Adrenal gland (tissue), 12 donors: Measurements from ENCODE around the gene TAF1B. TPM values are rescaled to one million over a fixed set of nuclear protein-coding genes. Genes with fewer than 3 reads are reported as not detected.

ENCODE experiments used
- DNase-seq, 7 donors: peaks; one replicate each; pipeline ENCODE4 v3.0.0-alpha.2; 2019 to 2020
- H3K27ac ChIP-seq, 5 donors: fragments of 200-600 bp; sonication (generic) in 4 of 5; 1 replicate in 3 of 5; 2 replicates in 2 of 5; pipeline versions ENCODE4 v1.5.1 to v1.8.0; 2016 to 2020; ENCODE audit warnings: mild to moderate bottlenecking in 1 of 5
- H3K27me3 ChIP-seq: fragments of 200-600 bp; 2 replicates; pipeline ENCODE4 v1.8.0; 2021
- H3K36me3 ChIP-seq, 2 donors: fragments of 200-600 bp; replicated peaks in 1 of 2; 1 replicate in 1 of 2; 2 replicates in 1 of 2; pipeline versions ENCODE4 v1.5.1 to v1.8.0; 2018 to 2022
- H3K4me1 ChIP-seq, 2 donors: fragments of 200-600 bp; replicated peaks in 1 of 2; 1 replicate in 1 of 2; 2 replicates in 1 of 2; pipeline versions ENCODE4 v1.5.1 to v1.8.0; 2018 to 2021
- H3K4me3 ChIP-seq, 4 donors: fragments of 200-600 bp; sonication (generic) in 3 of 4; one replicate each; pipeline ENCODE4 v1.5.1; 2016 to 2018
- H3K9me3 ChIP-seq, 3 donors: fragments of 200-600 bp; sonication (generic) in 1 of 3; replicated peaks in 1 of 3; 1 replicate in 2 of 3; 2 replicates in 1 of 3; pipeline versions ENCODE4 v1.5.1 to v1.8.0; 2016 to 2021
- POLR2A ChIP-seq, 2 donors: fragments of 450-650 bp; IDR thresholded peaks; one replicate each; pipeline ENCODE4 v1.6.1; 2017; ENCODE audit warnings: antibody characterized with exemption in 2 of 2, mild to moderate bottlenecking in 2 of 2, moderate library complexity in 1 of 2
- WGBS, 4 donors: extraction: QIAGEN DNeasy Blood & Tissue Kit in 2 of 4; methylation state at CpG; one replicate each; pipeline versions ENCODE4 v1.1.5 to v1.1.7; 2013 to 2017; 5-methylcytosine and 5-hydroxymethylcytosine counted together
- intact Hi-C, 2 donors: fragments of 100-400 bp; cut with DNase I; formaldehyde crosslinking; loops; one replicate each; pipeline versions ENCODE4 v1.14.1 to v1.15.0; 2022 to 2023
- polyA plus RNA-seq, 3 donors: library from polyadenylated mRNA; stranded (reverse); fragments of 200-250 nt in 2 of 3; fragments of 350-450 nt in 1 of 3; fragmentation: Illumina TruSeq in 1 of 3; extraction: RNeasy Lipid Tissue Mini Kit (QIAGEN cat#74804) in 1 of 3; gene quantifications; one replicate each; pipeline ENCODE4 v1.2.3, GENCODE V29; 2013 to 2014
- total RNA-seq, 9 donors: library from RNA; depleted of rRNA in 4 of 9; stranded (reverse); fragments of >200 nt in 4 of 9; fragments of 120-200 nt in 1 of 9; fragmentation: NEBNext Ultra II Directional in 1 of 9; extraction: Animal tissue kit (Norgen Biotek cat#: 25700) in 1 of 9; gene quantifications; one replicate each; pipeline versions ENCODE4 v1.1.0 to v1.2.4, GENCODE V29; 2013 to 2023
- TF ChIP-seq, protein P1 (sequence below), 6 experiments: fragments of 450-650 bp in 4 of 6; fragments of 200-600 bp in 2 of 6; sonication (generic) in 1 of 6; IDR thresholded peaks; 1 replicate in 5 of 6; 2 replicates in 1 of 6; pipeline versions ENCODE4 v1.5.1 to v1.8.0; 2016 to 2021; ENCODE audit warnings: antibody characterized with exemption in 6 of 6, mild to moderate bottlenecking in 2 of 6, moderate library complexity in 1 of 6
- donor health status: healthy with polysubstance abuse.
- donor health status: Bipolar disorder and iron deficiency.
- donor health status: DM: yes; HTN: yes; CAD: no.
- donor health status: DM: no; HTN: no; CAD: no.
- donor health status: DM: no; HTN: no; CAD: no.
- donor health status: DM: yes; HTN: yes; CAD: no.

Gene TAF1B
- total and polyA plus RNA-seq, 12 donors: 3.1 to 21.6 (median 14.9) TPM

GRCh38 chr2:9807056-9807455 is 36.2 kb upstream of the TAF1B start:
- Histone ChIP-seq H3K27ac (no peak overlapping the region), H3K4me3 (no peak overlapping the region), H3K9me3 (no peaks in the 10 kb centered on the region), H3K27me3 (no peaks in the 10 kb centered on the region), H3K4me1 (no peaks in the 10 kb centered on the region), H3K36me3 (no peaks in the 10 kb centered on the region)
- no peak for TF ChIP-seq POLR2A (IDR thresholded peaks at IDR 0.05)
- TF ChIP-seq, protein P1, sequence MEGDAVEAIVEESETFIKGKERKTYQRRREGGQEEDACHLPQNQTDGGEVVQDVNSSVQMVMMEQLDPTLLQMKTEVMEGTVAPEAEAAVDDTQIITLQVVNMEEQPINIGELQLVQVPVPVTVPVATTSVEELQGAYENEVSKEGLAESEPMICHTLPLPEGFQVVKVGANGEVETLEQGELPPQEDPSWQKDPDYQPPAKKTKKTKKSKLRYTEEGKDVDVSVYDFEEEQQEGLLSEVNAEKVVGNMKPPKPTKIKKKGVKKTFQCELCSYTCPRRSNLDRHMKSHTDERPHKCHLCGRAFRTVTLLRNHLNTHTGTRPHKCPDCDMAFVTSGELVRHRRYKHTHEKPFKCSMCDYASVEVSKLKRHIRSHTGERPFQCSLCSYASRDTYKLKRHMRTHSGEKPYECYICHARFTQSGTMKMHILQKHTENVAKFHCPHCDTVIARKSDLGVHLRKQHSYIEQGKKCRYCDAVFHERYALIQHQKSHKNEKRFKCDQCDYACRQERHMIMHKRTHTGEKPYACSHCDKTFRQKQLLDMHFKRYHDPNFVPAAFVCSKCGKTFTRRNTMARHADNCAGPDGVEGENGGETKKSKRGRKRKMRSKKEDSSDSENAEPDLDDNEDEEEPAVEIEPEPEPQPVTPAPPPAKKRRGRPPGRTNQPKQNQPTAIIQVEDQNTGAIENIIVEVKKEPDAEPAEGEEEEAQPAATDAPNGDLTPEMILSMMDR (IDR thresholded peaks at IDR 0.05): no peak
- DNase-seq: no peak
- intact Hi-C loops: no loop called here
- WGBS, 4 donors: 88 to 93% (median 92%) methylated on average over 11 to 15 of the region's 15 CpGs

GRCh38 chr2:9807555-9808305 is 35.5 kb upstream of the TAF1B start:
- H3K36me3 ChIP-seq: no peaks in the 10 kb centered on the region
- peak in 1 of 7 donors; percentile 28 for DNase-seq
- 78 to 83% (median 80%) methylated on average over 13 of the region's 13 CpGs for WGBS, 4 donors
- no peaks in the 10 kb centered on the region for H3K4me1 ChIP-seq
- H3K27ac ChIP-seq: no peak overlapping the region
- intact Hi-C loops: no loop called here
- no peaks in the 10 kb centered on the region for H3K27me3 ChIP-seq
- TF ChIP-seq POLR2A (IDR thresholded peaks at IDR 0.05): no peak
- TF ChIP-seq, protein P1 (IDR thresholded peaks at IDR 0.05): no peak
- H3K9me3 ChIP-seq: no peaks in the 10 kb centered on the region
- no peak overlapping the region for H3K4me3 ChIP-seq

GRCh38 chr2:9808334-9809063 is 34.8 kb upstream of the TAF1B start:
- H3K4me1 ChIP-seq: no peaks in the 10 kb centered on the region
- TF ChIP-seq, protein P1 (IDR thresholded peaks at IDR 0.05): no peak
- no peak for TF ChIP-seq POLR2A (IDR thresholded peaks at IDR 0.05)
- intact Hi-C loops: no loop called here
- WGBS, 4 donors: 81 to 91% (median 85%) methylated on average over 14 to 19 of the region's 19 CpGs
- H3K27me3 ChIP-seq: no peaks in the 10 kb centered on the region
- H3K4me3 ChIP-seq: no peak overlapping the region
- no peaks in the 10 kb centered on the region for H3K9me3 ChIP-seq
- no peaks in the 10 kb centered on the region for H3K36me3 ChIP-seq
- DNase-seq: peak in 1 of 7 donors; percentile 27
- H3K27ac ChIP-seq: no peak overlapping the region

- no peaks in the 10 kb centered on the region for H3K4me1 ChIP-seq
- TF ChIP-seq, protein P1 (IDR thresholded peaks at IDR 0.05): no peak
- no peak for TF ChIP-seq POLR2A (IDR thresholded peaks at IDR 0.05)
- H3K4me3 ChIP-seq: no peak overlapping the region
- WGBS, 4 donors: 87 to 100% (median 96%) methylated on average over 1 to 4 of the region's 4 CpGs
- H3K27me3 ChIP-seq: no peaks in the 10 kb centered on the region
- no peaks in the 10 kb centered on the region for H3K9me3 ChIP-seq
- intact Hi-C loops: no loop called here
- H3K36me3 ChIP-seq: no peaks in the 10 kb centered on the region
- no peak for DNase-seq
- no peak overlapping the region for H3K27ac ChIP-seq
Measured at GRCh38 chr2:9809064-9809356, 34.3 kb upstream of the TAF1B start.
